GM21360 (cell line): ENCODE results near the gene IL36B.

Experiments used
- ATAC-seq: cut with Tn5 transposase; IDR thresholded peaks from one replicate; pipeline ENCODE4 v1.9.1; 2021; ENCODE audit warnings: mild to moderate bottlenecking, moderate library complexity; ENCODE audit not compliant: unreplicated experiment

The IL36B gene

DNA sequence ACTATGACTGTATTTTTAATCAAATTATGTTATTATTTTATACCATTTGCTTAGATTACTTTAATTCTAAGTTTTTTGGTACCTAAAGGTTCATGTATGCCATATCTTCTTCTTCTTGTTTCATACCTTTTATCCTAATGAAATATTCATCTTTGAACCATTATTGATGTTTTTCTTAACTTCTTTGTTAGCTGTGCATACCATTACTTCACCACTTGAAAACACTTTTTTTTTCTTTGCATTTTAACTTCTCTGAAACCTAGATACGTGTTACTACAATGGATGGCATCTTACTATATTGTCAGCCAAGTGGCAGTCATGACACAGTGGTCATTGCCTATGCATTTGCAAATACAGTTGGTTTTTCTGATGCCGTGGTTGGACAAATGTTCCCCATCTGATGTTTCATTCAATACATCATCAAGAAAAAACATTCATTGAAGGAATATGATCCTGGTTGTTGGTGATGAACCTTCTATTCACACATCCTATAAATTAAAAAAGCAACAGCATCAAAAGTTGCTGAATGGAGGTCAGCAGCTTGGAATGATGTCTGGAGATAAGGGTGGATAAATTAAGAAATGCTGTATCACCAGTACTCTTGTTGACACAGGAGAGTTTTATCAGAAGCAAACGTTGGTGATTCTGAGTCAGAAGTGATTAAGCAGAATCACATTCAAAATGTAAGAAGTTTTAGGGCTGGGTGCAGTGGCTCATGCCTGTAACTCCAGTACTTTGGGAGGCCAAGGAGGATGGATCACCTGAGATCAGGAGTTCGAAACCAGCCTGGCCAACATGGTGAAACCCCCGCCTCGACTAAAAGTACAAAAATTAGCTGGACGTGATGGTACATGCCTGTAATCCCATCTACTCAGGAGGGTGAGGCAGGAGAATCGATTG is 40.0 kb downstream of the IL36B start:
- ATAC-seq = no peak

DNA sequence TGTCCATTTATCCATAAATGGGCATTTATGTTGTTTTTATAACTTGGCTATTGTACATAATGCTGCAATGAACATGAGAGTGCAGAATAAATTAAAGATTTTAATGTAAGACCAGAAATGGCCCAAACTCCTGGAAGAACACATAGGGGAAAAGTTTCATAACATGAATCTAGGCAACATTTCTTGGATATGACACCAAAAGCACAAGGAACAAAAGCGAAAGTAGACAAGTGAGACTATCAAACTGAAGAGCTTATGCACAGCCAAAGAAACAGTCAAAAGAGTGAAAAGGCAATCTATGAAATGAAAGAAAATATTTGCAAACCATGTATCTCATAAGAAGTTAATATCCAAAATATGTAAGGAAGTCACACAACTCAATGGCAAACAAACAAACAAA is 41.6 kb downstream of the IL36B start:
- ATAC-seq = no peak

DNA sequence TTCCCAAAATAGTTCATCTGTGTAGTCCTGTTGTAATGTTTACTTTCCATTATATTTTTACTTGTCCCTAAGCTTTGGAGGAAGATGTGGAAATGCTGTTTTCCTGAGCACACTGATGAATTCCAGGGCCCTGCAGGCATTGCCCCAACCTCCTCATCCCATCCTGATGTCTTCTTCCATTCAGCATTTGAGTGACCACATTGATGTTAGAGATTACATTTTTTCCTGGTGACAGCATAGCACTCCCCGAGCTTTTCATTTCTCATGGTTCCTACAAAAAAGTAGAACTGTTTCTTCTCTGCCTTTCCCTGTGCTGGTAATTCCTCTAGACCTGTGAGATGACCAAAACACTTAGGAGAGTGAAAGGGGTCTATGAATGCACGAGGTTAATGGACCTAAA is 42.6 kb downstream of the IL36B start:
- no peak for ATAC-seq

DNA sequence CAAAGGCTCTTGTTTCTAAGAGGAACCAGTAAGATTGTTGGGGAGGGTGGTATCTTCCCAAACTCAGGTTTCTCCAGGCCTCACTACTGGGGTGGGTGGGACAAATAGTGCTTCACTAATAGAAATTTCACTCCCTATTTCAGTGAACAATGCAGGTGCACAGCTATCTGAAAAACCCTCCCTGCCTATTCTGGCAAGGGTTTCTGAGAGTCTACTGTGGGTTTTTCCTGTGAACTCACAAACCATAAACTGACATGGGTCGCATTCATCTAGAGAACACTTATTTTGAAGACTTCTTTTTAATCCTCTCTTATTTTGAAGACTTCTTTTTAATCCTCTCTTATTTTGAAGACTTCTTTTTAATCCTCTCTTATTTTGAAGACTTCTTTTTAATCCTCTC is 43.0 kb downstream of the IL36B start:
- no peak for ATAC-seq

DNA sequence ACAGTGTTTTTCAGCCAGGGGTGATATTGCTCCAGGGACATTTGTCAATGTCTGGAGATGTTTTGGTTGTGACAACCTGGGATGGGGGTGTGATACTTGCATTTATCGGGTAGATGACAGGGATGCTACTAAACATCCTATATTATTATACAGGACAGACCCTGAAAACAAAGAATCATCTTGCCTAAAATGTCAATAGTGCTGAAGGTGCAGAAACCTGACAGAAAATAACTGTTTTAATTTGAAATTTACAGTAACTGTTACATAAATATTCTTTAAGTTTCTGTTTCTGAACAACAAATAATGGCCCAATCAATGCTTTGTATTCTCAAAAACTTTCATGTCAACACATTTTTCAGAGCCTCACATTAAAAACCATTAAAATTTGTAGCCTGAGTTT is 45.4 kb downstream of the IL36B start:
- no peak for ATAC-seq

DNA sequence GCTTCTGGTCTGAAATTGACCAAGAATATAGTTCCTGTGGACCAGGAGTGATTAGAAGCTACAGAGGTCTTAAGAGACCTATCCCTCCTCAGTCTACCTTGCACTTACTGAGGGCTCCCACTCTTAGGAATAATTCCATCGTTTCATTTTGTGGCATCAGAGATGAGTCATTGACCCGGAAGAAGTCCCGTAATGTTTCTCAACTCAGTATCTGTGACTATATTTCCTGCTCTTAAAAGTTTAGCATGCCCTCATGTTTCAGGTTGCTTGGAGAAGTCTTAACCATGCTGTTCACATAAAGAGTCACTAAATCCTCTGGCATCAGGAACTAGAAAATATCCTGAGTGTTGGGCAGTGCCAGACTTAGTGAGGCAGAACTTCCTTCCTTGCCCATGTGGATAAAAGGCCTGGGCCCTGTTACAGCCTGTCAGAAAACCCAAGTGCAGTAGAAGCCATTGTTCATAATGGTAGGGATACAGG is 47.6 kb downstream of the IL36B start, which contains the start of gene IL36A:
IL36A (plus strand) TSS at position 430 of the 480 bp plus-strand sequence. CDS start 413 bp downstream, outside the sequence.
- no peak for ATAC-seq

DNA sequence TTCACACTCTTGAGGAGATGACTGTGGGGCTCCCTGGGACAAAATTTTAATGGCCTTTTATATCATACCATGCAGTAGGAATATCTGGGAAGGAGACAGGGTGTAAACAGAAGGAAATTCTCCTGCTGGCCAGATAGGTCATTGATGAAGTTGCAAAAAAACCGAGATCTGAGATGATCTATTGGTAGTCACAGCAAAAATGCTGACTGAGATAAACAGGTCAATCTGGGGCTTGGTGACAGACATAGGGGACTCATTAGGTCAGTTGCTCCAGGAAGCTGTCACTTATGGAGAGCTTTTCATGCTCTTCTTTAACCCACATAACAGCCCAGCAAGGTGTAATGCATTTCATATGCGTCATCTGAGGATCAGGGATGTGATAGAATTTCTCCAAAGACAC is 50.0 kb downstream of the IL36B start:
- no peak for ATAC-seq

DNA sequence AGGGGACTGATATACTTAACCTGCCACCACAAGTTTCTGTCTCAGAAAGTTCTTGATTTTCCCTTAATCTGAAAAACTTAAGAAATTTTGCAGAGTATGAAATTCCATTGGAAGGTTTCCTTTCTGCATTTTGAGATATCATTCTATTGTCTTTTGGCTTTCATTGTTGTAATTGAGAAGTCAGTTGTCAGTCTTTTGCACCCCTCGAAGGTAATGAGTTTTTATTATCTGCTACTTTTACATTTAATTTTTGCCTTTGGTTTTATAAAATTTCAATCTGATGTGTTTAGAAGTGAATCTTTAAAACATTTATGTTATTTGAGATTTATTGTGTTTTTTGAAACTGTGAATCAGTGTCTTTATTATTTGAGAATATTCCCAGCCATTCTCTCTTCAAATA is 52.2 kb downstream of the IL36B start:
- no peak for ATAC-seq

DNA sequence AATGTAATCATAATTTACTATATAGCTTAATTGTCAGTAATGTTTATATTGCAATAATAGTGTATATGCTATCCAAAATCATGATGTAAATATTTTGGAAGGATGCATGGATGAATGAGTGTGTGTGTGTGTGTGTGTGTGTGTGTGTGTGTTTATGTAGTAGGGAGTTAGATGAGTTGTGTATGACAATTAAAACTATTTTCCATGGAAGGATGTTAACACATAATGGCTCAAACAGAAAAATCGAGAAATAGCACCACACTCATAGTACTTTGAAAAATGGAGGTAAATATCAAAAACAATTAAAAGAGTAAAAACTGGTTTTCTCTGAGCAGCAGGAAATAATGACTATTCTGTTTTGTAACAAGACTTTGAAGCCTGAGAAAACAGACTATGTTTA is 55.5 kb downstream of the IL36B start:
- no peak for ATAC-seq

DNA sequence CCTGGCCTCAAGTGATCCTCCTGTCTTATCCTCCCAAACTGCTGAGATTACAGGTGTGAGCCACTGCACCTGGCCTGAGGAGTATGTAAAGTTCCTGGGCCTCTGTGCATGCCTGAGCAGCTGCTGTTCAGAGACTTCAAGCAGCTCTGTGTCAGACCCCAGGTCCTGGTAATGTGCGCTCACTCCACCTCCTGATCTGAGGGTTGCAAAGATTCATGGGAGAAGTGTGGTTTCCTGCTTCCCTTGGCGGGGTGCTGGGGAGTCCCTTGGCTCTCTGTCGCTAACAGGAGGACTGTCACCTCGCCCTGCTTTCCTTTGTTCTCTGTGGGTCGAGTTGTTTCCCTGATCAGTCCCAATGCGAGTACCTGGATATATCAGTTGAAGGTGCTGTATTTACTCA is 56.0 kb downstream of the IL36B start:
- no peak for ATAC-seq

DNA sequence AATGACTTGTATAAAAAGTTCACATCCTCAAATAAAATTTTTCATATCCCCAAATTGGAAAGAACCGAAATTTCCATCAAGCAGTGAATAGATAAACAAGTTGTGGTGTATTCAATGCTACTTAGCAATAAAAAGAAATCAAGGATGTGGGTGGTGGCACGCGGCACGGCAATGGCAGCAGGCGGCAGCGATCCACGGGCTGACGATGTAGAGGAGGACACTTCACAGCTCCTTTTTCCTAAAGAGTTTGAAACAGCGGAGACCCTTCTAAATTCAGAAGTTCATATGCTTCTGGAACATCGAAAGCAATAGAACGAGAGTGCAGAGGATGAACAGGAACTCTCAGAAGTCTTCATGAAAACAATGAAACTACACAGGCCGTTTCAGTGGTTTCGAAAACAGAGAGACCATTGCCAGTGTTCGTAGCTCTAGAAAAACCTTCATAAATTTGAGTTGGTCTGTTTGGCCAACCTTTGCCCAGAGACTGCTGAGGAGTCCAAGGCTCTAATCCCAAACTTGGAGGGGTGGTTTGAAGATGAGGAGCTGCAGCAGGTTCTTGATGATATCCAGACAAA is 57.2 kb downstream of the IL36B start:
- ATAC-seq = no peak

DNA sequence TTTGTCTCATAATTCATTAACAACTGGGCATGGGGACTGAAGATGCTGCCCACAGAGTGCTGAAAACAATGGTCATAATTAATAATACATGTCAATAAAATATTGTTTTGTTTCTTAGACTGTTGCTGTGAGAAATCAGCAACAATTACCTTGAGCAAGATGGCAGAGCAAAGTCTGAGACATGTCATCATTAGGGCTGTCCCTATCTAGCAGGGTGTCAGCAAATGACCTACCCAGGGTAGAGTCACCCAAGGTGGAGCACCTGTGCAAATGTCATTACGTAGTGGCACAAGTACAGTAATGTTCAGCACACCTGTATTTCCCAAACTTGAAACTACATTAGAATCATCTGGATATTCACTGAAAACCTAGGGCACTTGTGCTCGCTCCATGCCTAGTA is 58.0 kb downstream of the IL36B start:
- ATAC-seq = no peak

DNA sequence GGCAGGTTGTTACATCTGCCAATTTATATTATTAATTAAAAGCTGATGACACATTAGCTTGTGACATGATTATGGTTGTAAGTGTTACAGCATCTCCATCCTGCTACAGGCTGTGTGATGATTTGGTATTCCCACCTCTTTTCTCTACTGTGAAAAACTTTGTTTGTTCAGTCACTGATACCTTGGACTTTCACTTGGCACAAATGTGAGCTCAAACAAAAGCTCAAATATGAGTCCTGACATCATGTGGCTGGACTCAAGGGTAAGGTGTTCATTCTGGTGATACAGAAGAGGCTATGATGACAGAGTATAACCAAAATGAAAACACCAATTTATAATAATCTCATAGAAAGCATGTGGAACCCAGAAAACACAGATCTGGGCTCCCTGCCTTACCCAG is 58.8 kb downstream of the IL36B start:
- ATAC-seq = no peak

DNA sequence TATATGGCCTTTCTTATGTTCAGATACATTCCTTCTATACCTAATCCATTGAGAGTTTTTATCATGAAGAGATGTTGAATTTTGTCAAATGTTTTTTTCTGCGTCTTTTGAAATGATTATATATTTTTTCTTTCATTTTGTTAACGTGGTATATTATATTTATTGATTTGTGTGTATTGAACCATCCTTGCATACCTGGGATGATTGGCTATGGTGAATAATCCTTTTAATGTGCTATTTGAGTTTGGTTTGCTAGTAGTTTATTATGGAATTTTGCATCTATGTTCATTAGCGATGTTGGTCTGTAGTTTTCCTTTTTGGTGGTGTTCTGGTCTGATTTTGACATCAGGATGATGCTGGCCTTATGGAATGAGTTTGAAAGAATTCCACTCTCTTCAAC is 63.1 kb downstream of the IL36B start:
- ATAC-seq = no peak

DNA sequence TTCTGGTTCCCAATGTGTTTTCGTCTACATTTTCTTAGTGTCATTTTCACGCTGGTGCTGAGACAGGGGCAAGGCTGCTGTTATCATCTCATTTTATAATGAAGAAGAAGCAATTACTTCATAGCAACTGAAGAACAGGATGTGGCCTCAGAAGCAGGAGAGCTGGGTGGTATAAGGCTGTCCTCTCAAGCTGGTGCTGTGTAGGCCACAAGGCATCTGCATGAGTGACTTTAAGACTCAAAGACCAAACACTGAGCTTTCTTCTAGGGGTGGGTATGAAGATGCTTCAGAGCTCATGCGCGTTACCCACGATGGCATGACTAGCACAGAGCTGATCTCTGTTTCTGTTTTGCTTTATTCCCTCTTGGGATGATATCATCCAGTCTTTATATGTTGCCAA is 67.6 kb downstream of the IL36B start:
- ATAC-seq = no peak

DNA sequence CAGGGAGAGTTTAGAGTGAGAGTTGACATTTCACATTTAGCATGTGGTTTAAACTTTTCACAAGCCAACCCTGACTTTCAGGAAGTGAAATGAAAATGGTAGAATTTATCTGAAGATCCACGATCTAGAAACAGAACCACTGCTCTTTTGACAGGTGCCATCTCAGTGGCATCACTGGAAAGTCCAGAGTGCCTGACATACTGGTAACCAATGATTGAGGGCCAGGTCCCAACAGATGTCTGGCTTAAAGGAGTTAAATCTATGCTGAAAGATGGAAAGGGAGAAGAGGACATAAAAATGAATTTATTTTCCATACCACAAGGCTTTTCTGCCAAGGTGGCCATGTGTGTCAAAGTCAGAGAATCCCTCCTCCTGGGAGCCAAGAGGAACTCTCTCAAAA is 72.1 kb downstream of the IL36B start:
- ATAC-seq = no peak

DNA sequence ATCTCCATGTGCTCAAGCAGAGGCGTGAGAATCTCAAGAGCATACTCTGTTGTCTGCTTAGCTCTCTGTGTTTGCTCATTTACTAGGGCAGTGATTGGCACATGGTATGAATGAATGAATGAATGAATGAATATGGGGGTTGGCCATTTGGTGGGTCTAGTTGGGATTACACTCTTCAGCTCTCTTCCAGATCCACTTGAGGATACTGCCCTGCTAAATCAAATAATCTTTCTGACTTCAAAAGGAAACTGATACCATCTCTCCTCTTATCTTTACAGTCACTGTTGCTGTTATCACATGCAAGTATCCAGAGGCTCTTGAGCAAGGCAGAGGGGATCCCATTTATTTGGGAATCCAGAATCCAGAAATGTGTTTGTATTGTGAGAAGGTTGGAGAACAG is 72.9 kb downstream of the IL36B start:
- no peak for ATAC-seq

DNA sequence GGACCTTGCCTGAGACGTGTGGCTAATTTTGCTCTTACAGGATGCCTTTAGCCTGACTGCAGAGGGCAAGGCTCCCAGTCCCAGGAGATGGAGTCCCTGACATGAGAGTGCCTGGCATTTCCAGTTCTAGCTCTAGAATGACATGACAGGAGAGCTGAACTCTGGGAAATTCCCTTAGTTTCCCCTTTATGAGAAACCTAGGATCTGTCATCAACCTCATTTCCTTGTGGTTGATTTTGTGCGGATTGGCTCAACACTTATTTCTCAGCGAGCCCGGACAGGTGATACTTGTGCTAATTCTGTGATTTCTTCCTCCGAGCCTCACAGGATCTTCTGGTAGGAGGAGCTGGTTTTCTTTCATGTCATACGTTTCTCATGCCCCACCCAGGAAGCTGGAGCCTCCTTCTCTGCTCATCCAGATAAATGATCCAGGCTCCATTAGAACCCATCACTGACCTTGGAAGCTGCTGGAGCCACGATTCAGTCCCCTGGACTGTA is 75.1 kb downstream of the IL36B start, which contains the start of gene IL36G:
IL36G (plus strand) TSS at position 448 of the 498 bp plus-strand sequence. CDS start 633 bp downstream, outside the sequence.
- no peak for ATAC-seq
